NCI-H2107 (cell line): Measurements from ENCODE around the gene SLC2A4RG.
A peak's percentile ranks its signal among the peaks of the same experiment; 100 is the strongest.

Experiments
- DNase-seq: peaks from one replicate; lab custom pipeline; 2025; lab: John Stamatoyannopoulos, UW

SLC2A4RG gene

DNA sequence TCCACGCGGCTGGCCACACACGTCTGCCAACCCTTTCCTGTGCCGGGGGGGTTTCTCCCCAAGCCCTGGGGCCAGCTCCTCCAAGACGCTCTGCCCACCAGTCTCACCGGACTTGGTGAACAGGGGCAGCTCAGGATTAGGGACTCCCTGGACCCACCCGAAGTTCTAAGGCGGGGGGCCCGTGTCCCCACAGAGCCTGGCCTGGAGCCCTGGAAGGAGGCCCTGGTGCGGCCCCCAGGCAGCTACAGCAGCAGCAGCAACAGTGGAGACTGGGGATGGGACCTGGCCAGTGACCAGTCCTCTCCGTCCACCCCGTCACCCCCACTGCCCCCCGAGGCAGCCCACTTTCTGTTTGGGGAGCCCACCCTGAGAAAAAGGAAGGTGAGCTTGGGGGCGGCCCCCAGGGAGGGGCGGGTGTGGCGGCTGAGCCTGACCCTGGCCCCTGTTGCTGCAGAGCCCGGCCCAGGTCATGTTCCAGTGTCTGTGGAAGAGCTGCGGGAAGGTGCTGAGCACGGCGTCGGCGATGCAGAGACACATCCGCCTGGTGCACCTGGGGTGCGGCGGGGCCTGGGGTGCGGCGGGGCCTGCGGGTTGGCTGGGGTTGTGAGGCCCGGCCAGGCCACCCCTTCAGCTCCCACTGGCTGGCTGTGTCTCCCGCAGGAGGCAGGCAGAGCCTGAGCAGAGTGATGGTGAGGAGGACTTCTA is 2.3 kb downstream of the SLC2A4RG start:
- no peak for DNase-seq

- no peak for DNase-seq
Measured at GRCh38 chr20:63742381-63743024, 2.9 kb downstream of the SLC2A4RG start.

GRCh38 chr20:63743210-63743970 is 3.8 kb downstream of the SLC2A4RG start:
- DNase-seq: no peak

GRCh38 chr20:63744158-63744557 is 4.6 kb downstream of the SLC2A4RG start:
- DNase-seq: no peak

GRCh38 chr20:63744574-63745423 is 5.2 kb downstream of the SLC2A4RG start:
- no peak for DNase-seq

GRCh38 chr20:63745424-63745805 is 5.8 kb downstream of the SLC2A4RG start:
- DNase-seq: no peak

DNA sequence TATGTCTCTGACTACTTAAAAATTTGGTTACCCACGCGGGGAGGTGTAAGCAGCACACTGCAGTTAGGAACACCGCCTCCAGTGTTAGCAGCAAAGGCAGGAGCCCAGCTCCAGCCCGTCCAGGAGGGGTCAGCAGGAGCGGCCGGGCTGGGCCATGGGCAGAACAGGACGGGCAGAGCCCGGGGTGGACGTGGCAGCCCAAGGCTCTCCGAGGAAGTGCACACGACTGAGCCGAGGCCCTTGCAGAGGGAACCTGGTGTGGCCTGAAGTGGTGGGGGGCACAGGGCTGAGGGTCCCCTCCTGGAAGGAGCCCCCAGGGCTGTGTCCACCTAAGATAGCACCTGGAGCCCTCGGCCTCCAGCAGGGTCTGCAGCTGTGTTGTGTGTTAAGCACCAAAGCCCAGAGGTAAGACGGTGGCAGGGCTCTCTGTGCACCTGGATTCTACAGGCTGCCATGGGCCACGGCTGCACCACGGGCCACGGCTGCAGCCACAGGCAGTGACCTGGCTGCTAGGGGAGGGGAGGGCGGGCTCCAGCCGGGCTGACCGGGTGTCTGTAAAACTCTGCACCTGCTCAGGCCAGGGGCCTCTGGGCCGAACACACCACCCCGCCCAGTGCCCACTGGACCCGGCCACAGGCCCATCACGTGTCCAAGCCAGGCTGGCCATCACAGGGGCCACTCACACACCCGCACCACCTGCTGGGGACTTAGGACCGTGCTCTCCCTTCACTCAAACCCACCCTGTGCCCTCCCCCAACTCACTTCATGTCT is 6.6 kb downstream of the SLC2A4RG start:
- no peak for DNase-seq

DNA sequence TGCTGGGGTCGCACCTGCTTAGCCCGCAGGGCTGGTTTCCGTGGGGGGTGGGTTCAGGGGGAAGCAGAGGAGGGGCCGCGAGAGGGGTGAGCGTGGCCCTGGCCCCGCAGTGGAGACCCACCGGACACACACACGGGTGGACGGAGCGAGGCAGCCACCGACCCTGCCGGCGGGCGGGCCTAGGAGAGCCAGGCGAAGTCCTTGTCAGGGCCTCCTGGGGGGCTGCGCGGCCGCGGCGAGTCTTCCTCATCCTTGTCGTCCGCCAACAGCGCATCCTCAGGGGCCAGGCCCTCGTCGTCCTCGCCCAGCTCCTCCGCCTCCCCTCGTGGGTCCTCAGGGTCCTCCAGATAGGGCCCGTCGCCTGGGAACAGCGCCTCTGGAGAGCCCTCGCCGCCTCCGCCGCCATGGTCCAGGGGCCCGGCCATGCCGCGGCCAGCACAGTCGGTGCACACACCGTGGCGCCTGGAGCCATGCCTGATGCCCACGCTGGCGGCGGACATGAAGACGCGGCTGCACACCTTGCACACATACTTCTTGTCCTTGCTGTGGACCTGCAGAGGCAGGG is 7.3 kb downstream of the SLC2A4RG start:
- DNase-seq: no peak

- no peak for DNase-seq
Measured at GRCh38 chr20:63747622-63748069, 8.1 kb downstream of the SLC2A4RG start.

GRCh38 chr20:63748070-63748933 is 8.7 kb downstream of the SLC2A4RG start:
- DNase-seq: no peak

- DNase-seq: no peak
Measured at GRCh38 chr20:63748934-63749270, 9.3 kb downstream of the SLC2A4RG start.

DNA sequence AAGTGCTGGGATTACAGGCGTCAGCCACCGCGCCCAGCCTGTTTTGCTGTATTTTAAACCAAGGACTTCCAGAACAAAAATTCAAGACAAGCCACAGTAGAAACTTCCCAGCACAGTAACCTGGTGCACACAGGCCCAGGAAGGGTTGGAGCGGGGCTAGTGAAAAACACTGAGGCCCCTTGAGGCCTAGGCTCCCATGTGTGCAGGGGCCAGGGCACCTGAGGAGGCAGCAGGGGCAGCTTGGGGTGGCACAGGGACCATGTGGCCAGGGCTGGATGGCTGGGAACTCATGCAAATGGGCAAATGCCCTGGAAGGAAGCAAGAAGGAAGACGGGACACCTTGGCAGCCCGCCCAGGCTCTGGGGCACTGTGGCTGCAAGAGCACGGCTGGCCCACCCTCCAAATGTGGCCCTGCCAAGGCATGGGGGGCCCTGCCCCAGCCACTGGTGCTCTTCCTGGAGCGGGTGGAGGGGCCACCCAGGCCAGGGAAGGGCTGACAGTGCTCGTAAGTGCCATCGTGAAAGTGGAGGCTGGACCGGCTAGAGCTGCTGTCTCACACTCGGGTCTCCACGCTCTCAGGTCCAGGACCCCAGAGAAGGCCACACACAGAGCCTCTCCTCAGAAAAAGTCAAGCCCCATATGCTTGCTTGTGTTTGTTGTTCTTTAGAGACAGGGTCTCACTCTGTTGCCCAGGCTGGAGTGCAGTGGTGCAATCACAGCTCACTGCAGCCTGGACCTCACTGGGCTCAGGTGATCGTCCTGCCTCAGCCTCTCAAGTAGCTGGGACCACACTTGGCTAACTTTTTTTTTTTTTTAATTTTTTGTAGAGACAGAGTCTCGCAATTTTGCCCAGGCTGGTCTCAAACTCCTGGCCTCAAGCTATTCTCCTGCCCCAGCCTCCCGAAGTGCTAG is 10.3 kb downstream of the SLC2A4RG start:
- no peak for DNase-seq

- no peak for DNase-seq
Measured at GRCh38 chr20:63750807-63751470, 11.4 kb downstream of the SLC2A4RG start.

- peak; percentile 60 for DNase-seq
Measured at GRCh38 chr20:63751471-63752271, 12.1 kb downstream of the SLC2A4RG start.

DNA sequence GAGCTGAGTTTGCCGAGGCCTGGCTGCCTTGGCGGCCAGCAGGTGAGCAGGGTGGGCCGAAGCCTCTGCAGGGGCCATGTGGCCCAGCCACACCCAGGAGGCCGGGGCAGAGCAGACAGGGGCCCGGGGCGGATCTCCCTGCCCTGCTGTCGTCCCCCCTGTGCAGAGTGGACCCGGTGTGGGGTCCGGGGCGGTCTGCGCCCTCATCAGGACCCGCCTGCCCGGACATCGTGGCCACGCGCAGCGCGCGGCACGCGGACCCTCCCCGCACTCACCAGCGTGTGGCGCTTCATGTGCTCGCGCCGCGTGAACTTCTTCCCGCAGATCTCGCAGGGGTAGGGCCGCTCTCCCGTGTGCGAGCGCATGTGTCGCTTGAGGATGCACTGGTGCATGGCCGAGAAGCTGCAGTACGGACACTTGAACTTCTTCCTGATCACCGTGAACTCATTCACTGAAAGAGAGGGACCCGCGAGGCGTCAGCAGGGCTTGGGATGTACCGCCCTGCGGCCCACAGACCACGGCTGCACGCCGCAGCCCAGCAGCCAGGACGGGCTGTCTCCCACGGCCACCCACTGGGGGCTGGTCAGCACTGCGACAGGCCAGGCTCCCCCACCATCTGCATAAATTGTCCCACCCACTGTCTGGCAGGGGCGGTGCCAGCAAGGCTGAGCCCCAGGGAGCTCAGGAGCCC is 13.0 kb downstream of the SLC2A4RG start:
- DNase-seq: no peak

- no peak for DNase-seq
Measured at GRCh38 chr20:63753381-63753780, 13.8 kb downstream of the SLC2A4RG start.

DNA sequence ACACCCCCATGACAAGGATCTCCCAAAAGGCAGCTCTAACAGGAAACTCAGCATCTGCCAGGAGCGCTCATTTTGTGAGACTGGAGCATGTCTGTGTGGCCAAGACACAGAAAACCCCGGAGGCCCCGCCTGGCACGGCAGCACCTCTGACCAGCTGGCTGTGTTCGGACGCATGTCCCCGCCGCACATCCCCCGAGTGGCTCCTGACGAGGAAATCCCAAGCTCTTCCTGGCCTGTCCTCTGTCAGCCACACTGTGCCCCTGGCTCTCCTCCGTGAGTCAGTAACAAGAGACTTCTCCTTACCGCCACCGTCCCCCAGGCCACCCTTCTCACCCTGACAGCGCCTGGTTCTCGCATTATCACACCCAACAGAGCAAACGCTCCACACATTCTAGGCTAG is 14.4 kb downstream of the SLC2A4RG start:
- no peak for DNase-seq
